H9 (cell line): ENCODE data around the gene PTEN. TPM values are rescaled to one million over a fixed set of nuclear protein-coding genes. Genes with fewer than 3 reads are reported as not detected.

Source experiments
- DNase-seq: peaks from one replicate; pipeline ENCODE4 v3.0.0-alpha.2; 2017
- H2AFZ ChIP-seq: one replicate; pipeline ENCODE4 v1.6.1; 2013; ENCODE audit warnings: mild to moderate bottlenecking, low read length, control low read depth, moderate library complexity
- H2AK5ac ChIP-seq: 2 replicates; pipeline ENCODE4 v1.6.1; 2013; ENCODE audit warnings: low read length, control low read depth, mixed read lengths; ENCODE audit not compliant: insufficient read length
- H2BK120ac ChIP-seq: one replicate; pipeline ENCODE4 v1.6.1; 2013; ENCODE audit warnings: low read depth, mild to moderate bottlenecking, low read length, control low read depth, inconsistent platforms; ENCODE audit not compliant: poor library complexity, severe bottlenecking
- H2BK12ac ChIP-seq: 2 replicates; pipeline ENCODE4 v1.6.1; 2013; ENCODE audit warnings: low read length, control low read depth, mixed read lengths, low read depth; ENCODE audit not compliant: insufficient read length
- H2BK15ac ChIP-seq: 2 replicates; pipeline ENCODE4 v1.6.1; 2013; ENCODE audit warnings: low read depth, low read length, control low read depth
- H2BK20ac ChIP-seq: one replicate; pipeline ENCODE4 v1.6.1; 2013; ENCODE audit warnings: low read depth, mild to moderate bottlenecking, low read length, control low read depth, inconsistent platforms; ENCODE audit not compliant: poor library complexity, severe bottlenecking
- H2BK5ac ChIP-seq: 2 replicates; pipeline ENCODE4 v1.6.1; 2013; ENCODE audit warnings: low read length, control low read depth, mixed read lengths; ENCODE audit not compliant: insufficient read length
- H3K14ac ChIP-seq: 2 replicates; pipeline ENCODE4 v1.6.1; 2013; ENCODE audit warnings: low read length, control low read depth; ENCODE audit not compliant: insufficient read depth
- H3K18ac ChIP-seq: 2 replicates; pipeline ENCODE4 v1.6.1; 2013; ENCODE audit warnings: low read depth, mild to moderate bottlenecking, mixed read lengths, low read length, control low read depth; ENCODE audit not compliant: insufficient read length
- H3K23ac ChIP-seq: 2 replicates; pipeline ENCODE4 v1.6.1; 2013; ENCODE audit warnings: low read length, control low read depth, mixed read lengths, low read depth; ENCODE audit not compliant: insufficient read length
- H3K23me2 ChIP-seq: 2 replicates; pipeline ENCODE4 v1.6.1; 2013; ENCODE audit warnings: low read depth, mild to moderate bottlenecking, mixed read lengths, low read length, control low read depth; ENCODE audit not compliant: insufficient read length, poor library complexity, severe bottlenecking
- H3K27ac ChIP-seq: 2 replicates; pipeline ENCODE4 v1.5.1; 2013; ENCODE audit warnings: low read length, control low read depth, mixed read lengths, low read depth; ENCODE audit not compliant: insufficient read length
- H3K27me3 ChIP-seq: 2 replicates; pipeline ENCODE4 v1.6.1; 2013; ENCODE audit warnings: low read length, control low read depth, inconsistent platforms; ENCODE audit not compliant: insufficient read depth
- H3K4ac ChIP-seq: 2 replicates; pipeline ENCODE4 v1.6.1; 2013; ENCODE audit warnings: low read depth, mild to moderate bottlenecking, control low read depth, inconsistent platforms, low read length, moderate library complexity
- H3K4me1 ChIP-seq: 2 replicates; pipeline ENCODE4 v1.6.1; 2013; ENCODE audit warnings: low read length, control low read depth, inconsistent platforms; ENCODE audit not compliant: insufficient read depth
- H3K4me2 ChIP-seq: 2 replicates; pipeline ENCODE4 v1.6.1; 2013; ENCODE audit warnings: low read length, control low read depth, mixed read lengths; ENCODE audit not compliant: insufficient read length, insufficient read depth
- H3K56ac ChIP-seq: 2 replicates; pipeline ENCODE4 v1.6.1; 2013; ENCODE audit warnings: low read depth, mild to moderate bottlenecking, mixed read lengths, low read length, control low read depth; ENCODE audit not compliant: insufficient read length
- H3K79me1 ChIP-seq: 2 replicates; pipeline ENCODE4 v1.6.1; 2013; ENCODE audit warnings: low read depth, mild to moderate bottlenecking, moderate library complexity, low read length, control low read depth, inconsistent platforms; ENCODE audit not compliant: insufficient read depth, poor library complexity, severe bottlenecking
- H3K79me2 ChIP-seq: 2 replicates; pipeline ENCODE4 v1.6.1; 2013; ENCODE audit warnings: low read length, control low read depth, inconsistent platforms; ENCODE audit not compliant: insufficient read depth
- H3K9ac ChIP-seq: 2 replicates; pipeline ENCODE4 v1.6.1; 2013; ENCODE audit warnings: low read length, control low read depth, mixed read lengths; ENCODE audit not compliant: insufficient read length; ENCODE audit errors: extremely low read depth
- H3K9me3 ChIP-seq: one replicate; pipeline ENCODE4 v1.6.1; 2013; ENCODE audit warnings: low read depth, low read length, inconsistent platforms; ENCODE audit not compliant: control insufficient read depth
- H3T11ph ChIP-seq: one replicate; pipeline ENCODE4 v1.6.1; 2013; ENCODE audit warnings: mild to moderate bottlenecking, low read length, control low read depth, inconsistent platforms
- H4K20me1 ChIP-seq: one replicate; pipeline ENCODE4 v1.6.1; 2013; ENCODE audit not compliant: control insufficient read depth, insufficient read length, insufficient read depth
- H4K5ac ChIP-seq: 2 replicates; pipeline ENCODE4 v1.6.1; 2013; ENCODE audit warnings: low read depth, mild to moderate bottlenecking, mixed read lengths, low read length, control low read depth; ENCODE audit not compliant: insufficient read length
- H4K8ac ChIP-seq: replicated peaks from 2 replicates; pipeline ENCODE4 v1.6.1; 2013; ENCODE audit warnings: low read length, control low read depth, mixed read lengths, low read depth; ENCODE audit not compliant: insufficient read length
- H4K91ac ChIP-seq: 2 replicates; pipeline ENCODE4 v1.6.1; 2013; ENCODE audit warnings: low read depth, mild to moderate bottlenecking, moderate library complexity, mixed read lengths, low read length, control low read depth; ENCODE audit not compliant: insufficient read length
- H3K27ac Mint-ChIP-seq, 3 experiments: 2 replicates in 2 of 3; 3 replicates in 1 of 3; pipeline ENCODE4 v1.8.0; 2020 to 2021; ENCODE audit warnings: mixed read lengths in 3 of 3, mild to moderate bottlenecking in 1 of 3, moderate library complexity in 1 of 3
- H3K27me3 Mint-ChIP-seq: 2 replicates; pipeline ENCODE4 v1.8.0; 2021; ENCODE audit warnings: low read depth, mild to moderate bottlenecking, moderate library complexity, mixed read lengths
- H3K36me3 Mint-ChIP-seq, 3 experiments: 2 replicates in 2 of 3; 3 replicates in 1 of 3; pipeline ENCODE4 v1.8.0; 2020 to 2021; ENCODE audit warnings: low read depth in 3 of 3, mixed read lengths in 3 of 3; ENCODE audit not compliant: insufficient read depth in 1 of 3
- H3K4me1 Mint-ChIP-seq, 2 experiments: 2 replicates each; pipeline ENCODE4 v1.8.0; 2020; ENCODE audit warnings: mixed read lengths in 2 of 2
- H3K4me3 Mint-ChIP-seq, 2 experiments: 2 replicates in 1 of 2; 3 replicates in 1 of 2; pipeline ENCODE4 v1.8.0; 2020 to 2021; ENCODE audit warnings: mild to moderate bottlenecking in 2 of 2, mixed read lengths in 2 of 2, moderate library complexity in 1 of 2
- H3K9me3 Mint-ChIP-seq, 2 experiments: 2 replicates in 1 of 2; 3 replicates in 1 of 2; pipeline ENCODE4 v1.8.0; 2020; ENCODE audit warnings: mild to moderate bottlenecking in 2 of 2, mixed read lengths in 2 of 2, moderate library complexity in 1 of 2
- CTCF ChIP-seq: fragments of 200-600 bp; sonication (generic); conservative IDR thresholded peaks from 3 replicates; pipeline ENCODE4 v1.8.0; 2021; ENCODE audit warnings: antibody characterized with exemption, mild to moderate bottlenecking
- WGBS: extraction: QIAGEN DNeasy Blood & Tissue Kit; methylation state at CpG from one replicate; pipeline ENCODE4 v1.1.7; 2013; ENCODE audit warnings: missing lambda C conversion rate, low lambda C conversion rate, mixed read lengths; ENCODE audit not compliant: insufficient read length; ENCODE audit errors: extremely low coverage; 5-methylcytosine and 5-hydroxymethylcytosine counted together
- total RNA-seq: library from RNA; stranded (reverse); gene quantifications from 2 replicates; pipeline ENCODE4 v1.2.1, GENCODE V29; 2021

The PTEN gene
- total RNA-seq, 1 experiment from 2014 or later: 52.8 TPM

- no peak overlapping the region for H2BK120ac ChIP-seq
- Mint-ChIP-seq H3K36me3 (no peaks in the 10 kb centered on the region), H3K9me3 (no peaks in the 10 kb centered on the region), H3K4me1 (peaks cover 5% of the 10 kb centered on the region in 2 experiments), H3K27me3 (no peaks in the 10 kb centered on the region; the same call in 1 of the 2 replicates), H3K4me3 (no peak overlapping the region), H3K27ac (no peak overlapping the region)
- H3K4me1 ChIP-seq: no peaks in the 10 kb centered on the region; the same call in 1 of the 2 replicates
- no peak overlapping the region for H3K9ac ChIP-seq
- H2BK5ac ChIP-seq: no peak overlapping the region
- no peaks in the 10 kb centered on the region for H3K9me3 ChIP-seq
- H2BK15ac ChIP-seq: no peak overlapping the region
- H3K23me2 ChIP-seq: no peaks in the 10 kb centered on the region
- H3K4me2 ChIP-seq: no peak overlapping the region
- no peaks in the 10 kb centered on the region for H3K79me1 ChIP-seq
- H2AK5ac ChIP-seq: no peak overlapping the region
- no peaks in the 10 kb centered on the region for H3K79me2 ChIP-seq
- no peaks in the 10 kb centered on the region for H4K20me1 ChIP-seq
- no peak overlapping the region for H3K23ac ChIP-seq
- H3T11ph ChIP-seq: no peak overlapping the region
- no CpG with 5 or more reads among the region's 1 CpG for WGBS
- no peak for DNase-seq
- no peak overlapping the region for H2BK12ac ChIP-seq
- H3K14ac ChIP-seq: no peak overlapping the region
- no peak overlapping the region for H4K8ac ChIP-seq
- no peak for TF ChIP-seq CTCF
- H3K56ac ChIP-seq: no peak overlapping the region
- no peak overlapping the region for H4K5ac ChIP-seq
- H2AFZ ChIP-seq: no peak overlapping the region
- H3K27ac ChIP-seq: no peak overlapping the region
- no peak overlapping the region for H4K91ac ChIP-seq
- no peak overlapping the region for H3K4ac ChIP-seq
- no peaks in the 10 kb centered on the region; the same call in 1 of the 2 replicates for H3K27me3 ChIP-seq
- no peak overlapping the region for H2BK20ac ChIP-seq
- no peak overlapping the region for H3K18ac ChIP-seq
Observed at GRCh38 chr10:88017781-88018180, 154.4 kb downstream of the PTEN start.
